T-helper 22 cell (primary cell): ENCODE measurements around the gene LIN37.
"Not testable (repeated sequence)": the region's sequence is repeated elsewhere in the genome, so short reads cannot be mapped to it uniquely, and the experiment has no call there.

ENCODE experiments used
- DNase-seq: peaks from one replicate; pipeline ENCODE4 v3.0.0-alpha.2; 2020; ENCODE audit warnings: low read depth

LIN37 gene

GRCh38 chr19:35753634-35754369, 5.4 kb downstream of the LIN37 start:
- no peak for DNase-seq

- DNase-seq, result no peak
Observed at GRCh38 chr19:35754370-35755130, 6.2 kb downstream of the LIN37 start.

GRCh38 chr19:35755131-35755549, 6.8 kb downstream of the LIN37 start:
- DNase-seq, result no peak

- peak; percentile 36 for DNase-seq
Observed at GRCh38 chr19:35755550-35756376, 7.4 kb downstream of the LIN37 start.

- DNase-seq, result no peak
Observed at GRCh38 chr19:35756377-35757230, 8.2 kb downstream of the LIN37 start, which contains the start of gene HSPB6. TSS of gene HSPB6 (minus strand) at chr19:35757029. CDS start at chr19:35757008, 21 bp downstream.

- no peak for DNase-seq
Observed at GRCh38 chr19:35757231-35757748, 8.9 kb downstream of the LIN37 start.

GRCh38 chr19:35757749-35758608, 9.6 kb downstream of the LIN37 start, which contains the start of gene PROSER3:
TSS of gene PROSER3 (plus strand) at chr19:35758176. CDS start at chr19:35758216, 40 bp downstream.
- DNase-seq, result peak; percentile 99

- no peak for DNase-seq
Observed at GRCh38 chr19:35759697-35760096, 11.3 kb downstream of the LIN37 start.

GRCh38 chr19:35760711-35761349, 12.5 kb downstream of the LIN37 start:
- DNase-seq, result no peak

GRCh38 chr19:35764432-35765315, 16.3 kb downstream of the LIN37 start:
- DNase-seq, result no peak

GRCh38 chr19:35766571-35767104, 18.3 kb downstream of the LIN37 start:
- no peak for DNase-seq

- DNase-seq, result no peak
Observed at GRCh38 chr19:35767288-35768081, 19.1 kb downstream of the LIN37 start.

- no peak for DNase-seq
Observed at GRCh38 chr19:35768082-35768421, 19.7 kb downstream of the LIN37 start.

- not testable (repeated sequence) for DNase-seq
Observed at GRCh38 chr19:35772362-35772761, 24.0 kb downstream of the LIN37 start.

GRCh38 chr19:35773020-35773806, 24.8 kb downstream of the LIN37 start:
- DNase-seq, result no peak

- no peak for DNase-seq
Observed at GRCh38 chr19:35774274-35775045, 26.1 kb downstream of the LIN37 start.
